ENCODE data around the gene GBP5. TPM values are rescaled to one million over a fixed set of nuclear protein-coding genes. Genes with fewer than 3 reads are reported as not detected.

The GBP5 gene
- total RNA-seq, 4 donors from 2014 or later, result 2.4 to 6.4 (median 4.8) TPM

- Histone ChIP-seq H3K4me1 (peaks cover 0 to 29% (median 18%) of the 10 kb centered on the region in 3 donors), H3K9me3 (no peaks in the 10 kb centered on the region), H3K27me3 (no peaks in the 10 kb centered on the region), H3K36me3 (no peaks in the 10 kb centered on the region), H3K4me3 (peak overlapping the region in 1 of 4 donors; percentile 25), H3K27ac (peak overlapping the region in 3 of 4 donors; percentile 33 to 66 (median 65))
- WGBS, 2 donors, result 8 to 12% methylated on average over 1 of the region's 1 CpG
- intact Hi-C loops (cut with DNase I), result no loop called here
- DNase-seq, result no peak
- TF ChIP-seq POLR2A (IDR thresholded peaks at IDR 0.05) (no peak), CTCF (IDR thresholded peaks at IDR 0.05) (no peak)
Observed at GRCh38 chr1:89310505-89310904, 37.8 kb upstream of the GBP5 start.

- DNase-seq, result no peak
- Histone ChIP-seq H3K4me3 (no peak overlapping the region), H3K27me3 (no peaks in the 10 kb centered on the region), H3K9me3 (no peaks in the 10 kb centered on the region), H3K4me1 (peaks cover 0 to 29% (median 18%) of the 10 kb centered on the region in 3 donors), H3K27ac (peak overlapping the region in 2 of 4 donors; percentile 65 to 66), H3K36me3 (no peaks in the 10 kb centered on the region)
- TF ChIP-seq CTCF (IDR thresholded peaks at IDR 0.05) (no peak), POLR2A (IDR thresholded peaks at IDR 0.05) (no peak)
- 70 to 84% methylated on average over 1 of the region's 1 CpG for WGBS, 2 donors
- intact Hi-C loops (cut with DNase I), result no loop called here
Observed at GRCh38 chr1:89309828-89310227, 37.2 kb upstream of the GBP5 start.

- DNase-seq, result no peak
- Histone ChIP-seq H3K27ac (no peak overlapping the region), H3K4me3 (no peak overlapping the region), H3K27me3 (no peaks in the 10 kb centered on the region), H3K36me3 (no peaks in the 10 kb centered on the region), H3K4me1 (peaks cover 0 to 20% (median 13%) of the 10 kb centered on the region in 3 donors), H3K9me3 (no peaks in the 10 kb centered on the region)
- TF ChIP-seq CTCF (IDR thresholded peaks at IDR 0.05) (no peak), POLR2A (IDR thresholded peaks at IDR 0.05) (no peak)
- WGBS, 2 donors, result 40 to 48% methylated on average over 2 of the region's 2 CpGs
- intact Hi-C loops (cut with DNase I), result no loop called here
Observed at GRCh38 chr1:89306273-89306672, 33.6 kb upstream of the GBP5 start.

GRCh38 chr1:89305493-89305892, 32.8 kb upstream of the GBP5 start:
- Histone ChIP-seq H3K9me3 (no peaks in the 10 kb centered on the region), H3K27me3 (no peaks in the 10 kb centered on the region), H3K27ac (no peak overlapping the region), H3K4me1 (peaks cover 0 to 12% (median 5%) of the 10 kb centered on the region in 3 donors), H3K4me3 (no peak overlapping the region), H3K36me3 (no peaks in the 10 kb centered on the region)
- TF ChIP-seq CTCF (IDR thresholded peaks at IDR 0.05) (no peak), POLR2A (IDR thresholded peaks at IDR 0.05) (no peak)
- DNase-seq, result no peak
- intact Hi-C loops (cut with DNase I), result no loop called here
- WGBS, 2 donors, result 64 to 96% methylated on average over 2 of the region's 2 CpGs

- Histone ChIP-seq H3K27ac (no peak overlapping the region), H3K9me3 (no peaks in the 10 kb centered on the region), H3K27me3 (no peaks in the 10 kb centered on the region), H3K36me3 (no peaks in the 10 kb centered on the region), H3K4me3 (no peak overlapping the region), H3K4me1 (peaks cover 0 to 5% (median 0%) of the 10 kb centered on the region in 3 donors)
- WGBS, 2 donors, result 92 to 93% methylated on average over 2 of the region's 2 CpGs
- no peak for DNase-seq
- no peak for TF ChIP-seq CTCF (IDR thresholded peaks at IDR 0.05)
- no peak for TF ChIP-seq POLR2A (IDR thresholded peaks at IDR 0.05)
- intact Hi-C loops (cut with DNase I), result no loop called here
Observed at GRCh38 chr1:89304572-89305230, 32.0 kb upstream of the GBP5 start.

Measured in esophagus squamous epithelium (tissue), 5 donors.